T1000 (cell line): ENCODE data around the gene SELENOM.
"Not testable (repeated sequence)": the region's sequence is repeated elsewhere in the genome, so short reads cannot be mapped to it uniquely, and the experiment has no call there.

ENCODE experiments used
- DNase-seq: peaks from one replicate; lab custom pipeline; 2025; ENCODE audit warnings: mixed read lengths; lab: John Stamatoyannopoulos, UW

SELENOM gene

DNA sequence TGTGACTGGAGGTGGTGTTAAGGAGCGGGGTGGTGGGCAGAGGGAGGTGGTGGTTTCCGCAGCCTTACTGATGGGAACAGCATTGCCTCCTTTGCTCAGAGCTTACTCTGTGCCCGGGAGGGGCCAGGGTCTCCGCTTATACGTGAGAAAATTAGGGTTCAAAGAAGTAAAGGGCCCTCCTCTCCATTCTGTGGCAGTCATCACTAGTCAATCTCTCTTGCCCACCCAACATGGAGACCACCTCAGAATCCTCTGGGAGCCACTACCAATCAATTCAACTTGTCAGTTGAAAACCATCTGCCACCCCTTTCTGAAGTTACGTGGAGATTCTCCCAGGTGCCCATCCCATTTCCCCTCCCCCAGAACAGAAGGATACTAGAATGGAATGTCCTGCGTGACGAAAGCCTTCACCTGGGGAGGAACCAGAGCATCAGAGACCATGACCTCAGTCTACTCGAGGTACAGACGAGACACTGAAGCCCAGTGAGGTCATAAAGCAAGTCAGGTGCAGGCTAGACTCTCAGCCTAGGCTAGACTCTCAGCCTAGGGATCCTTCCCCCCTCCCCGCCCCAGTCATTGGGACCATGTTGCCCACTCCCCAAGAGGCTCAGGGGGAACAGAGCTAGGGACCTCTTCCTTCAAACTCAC, 2.0 kb downstream of the SELENOM start:
- no peak for DNase-seq

DNA sequence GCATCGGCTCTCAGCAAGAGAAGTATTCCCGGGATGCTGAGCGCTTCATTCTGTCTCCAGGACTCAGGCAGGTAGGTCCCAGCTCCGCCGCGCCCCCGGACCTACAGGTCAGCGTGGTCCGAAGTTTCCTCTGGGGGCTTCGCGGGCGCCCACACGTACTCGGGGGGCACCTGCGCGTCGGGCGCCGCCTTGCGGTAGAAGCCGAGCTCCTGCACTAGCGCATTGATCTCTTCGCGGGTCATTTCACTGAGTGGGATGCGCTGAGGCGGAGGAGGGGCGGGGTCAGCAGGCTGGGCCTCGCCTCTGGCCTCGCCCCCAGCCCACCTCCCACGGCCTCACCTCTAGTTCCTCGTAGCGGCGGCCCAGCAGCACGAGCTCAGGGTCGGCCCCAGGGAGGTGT, 2.5 kb downstream of the SELENOM start:
- DNase-seq, result no peak

DNA sequence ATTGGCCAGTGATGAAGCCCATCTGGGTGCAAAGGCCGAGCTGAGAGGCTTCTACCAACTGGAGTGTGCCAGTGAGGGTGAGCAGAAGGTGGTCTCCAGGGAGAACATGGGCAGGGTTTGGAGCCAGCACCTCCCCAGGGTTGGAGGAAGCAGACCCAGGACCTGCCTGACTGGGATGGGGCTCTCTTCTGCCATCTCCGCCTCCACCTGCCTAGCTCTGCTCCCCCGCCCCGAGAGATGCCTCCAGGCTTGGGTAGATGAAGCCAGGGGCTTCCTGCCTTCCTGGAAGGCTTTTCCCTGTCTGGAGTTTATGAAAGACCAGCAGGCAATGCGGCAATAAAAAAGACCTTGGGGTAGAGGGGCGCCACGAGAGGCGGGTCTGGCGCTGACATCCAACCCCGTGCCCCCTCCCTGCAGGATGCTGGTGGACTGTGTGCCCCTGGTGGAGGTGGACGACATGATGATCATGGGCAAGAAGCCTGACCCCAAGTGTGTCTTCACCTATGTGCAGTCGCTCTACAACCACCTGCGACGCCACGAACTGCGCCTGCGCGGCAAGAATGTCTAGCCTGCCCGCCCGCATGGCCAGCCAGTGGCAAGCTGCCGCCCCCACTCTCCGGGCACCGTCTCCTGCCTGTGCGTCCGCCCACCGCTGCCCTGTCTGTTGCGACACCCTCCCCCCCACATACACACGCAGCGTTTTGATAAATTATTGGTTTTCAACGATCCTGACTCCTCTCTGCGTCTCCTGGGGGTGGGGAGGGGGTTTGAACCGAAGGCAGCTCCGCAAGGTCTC, 3.3 kb downstream of the SELENOM start:
- DNase-seq, result no peak

DNA sequence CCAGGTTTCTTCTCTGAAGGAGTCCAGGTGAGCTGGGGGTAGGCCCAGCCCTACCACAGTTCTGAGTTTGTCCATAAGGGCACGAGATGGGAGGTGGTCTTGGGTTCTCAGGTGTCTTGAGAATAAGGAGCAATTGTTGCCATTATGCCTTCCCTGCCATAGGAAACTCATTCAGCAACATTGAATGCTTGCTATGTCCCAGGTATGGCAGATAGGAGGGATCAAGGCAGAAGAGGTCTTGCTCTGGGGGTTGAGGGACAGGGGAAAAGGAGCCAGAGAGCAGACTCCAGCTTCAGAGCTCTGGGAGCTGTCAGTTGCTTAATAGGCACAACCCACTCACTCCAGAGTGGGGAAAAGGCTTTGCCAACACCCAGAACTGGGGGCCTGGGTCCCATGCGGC, 4.3 kb downstream of the SELENOM start:
- DNase-seq, result no peak

DNA sequence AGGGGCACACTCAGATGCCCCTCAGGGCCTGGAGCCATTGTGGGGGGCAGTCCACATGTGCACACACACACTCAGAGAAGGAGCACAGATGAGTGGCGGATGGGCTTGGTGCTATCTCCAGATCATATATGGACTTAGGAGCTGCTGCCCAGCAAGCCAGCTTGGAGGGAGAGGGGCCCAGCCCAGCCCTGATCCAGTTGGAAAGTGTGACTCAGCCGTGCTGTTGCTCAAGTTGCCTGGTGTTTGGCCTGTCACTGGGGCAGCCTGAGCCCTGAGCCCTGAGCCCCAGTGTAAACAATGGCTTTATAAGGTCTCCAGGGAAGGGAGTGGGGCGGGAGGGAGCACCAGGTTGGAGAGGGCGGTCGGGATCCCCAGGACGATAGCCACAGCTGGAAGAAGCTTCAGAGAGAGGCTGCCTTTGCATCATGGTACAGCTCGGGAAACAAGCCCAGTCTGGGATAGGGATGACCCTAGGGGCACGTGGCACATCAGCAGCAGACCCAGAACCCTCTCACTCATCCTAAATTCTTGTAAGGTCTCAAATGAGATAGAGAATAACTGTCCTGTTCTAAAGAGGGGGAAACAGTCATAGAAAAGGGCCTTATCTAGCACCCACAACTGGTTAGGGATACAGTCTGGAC, 4.8 kb downstream of the SELENOM start:
- peak; percentile 89 for DNase-seq

DNA sequence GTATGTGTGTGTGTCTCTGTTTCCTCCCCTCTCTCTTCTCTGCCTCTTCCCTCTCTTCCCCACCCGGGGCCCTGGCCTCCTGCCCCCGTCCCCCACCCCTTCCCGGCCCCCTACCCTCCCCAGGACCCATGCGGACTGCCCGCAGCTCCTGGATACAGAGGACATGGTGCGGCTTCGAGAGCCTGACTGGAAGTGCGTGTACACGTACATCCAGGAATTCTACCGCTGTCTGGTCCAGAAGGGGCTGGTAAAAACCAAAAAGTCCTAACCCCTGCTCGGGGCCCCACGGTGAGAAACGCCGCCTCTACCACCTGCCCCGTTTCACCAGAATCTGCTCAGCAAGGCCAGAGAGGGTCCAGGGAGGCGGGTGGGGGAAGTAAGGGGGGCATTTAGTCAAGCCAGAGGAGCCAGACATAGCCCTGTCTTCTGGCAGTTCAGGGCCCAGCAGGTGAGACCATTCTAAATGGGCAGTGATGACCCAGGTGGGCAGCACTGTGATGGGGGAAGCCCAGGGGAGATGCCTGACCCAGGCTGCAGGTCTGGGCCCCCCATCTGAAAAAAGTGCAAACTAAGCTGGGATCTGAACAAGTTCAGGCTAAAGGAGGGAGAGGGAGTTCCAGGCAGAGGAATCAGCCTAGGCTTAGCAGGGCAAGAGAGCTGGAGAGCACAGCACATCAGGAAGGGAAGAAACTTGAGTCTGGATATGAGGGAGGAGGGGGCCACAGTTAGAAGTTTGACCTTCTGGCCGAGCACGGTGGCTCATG, 6.4 kb downstream of the SELENOM start:
- DNase-seq, result no peak

DNA sequence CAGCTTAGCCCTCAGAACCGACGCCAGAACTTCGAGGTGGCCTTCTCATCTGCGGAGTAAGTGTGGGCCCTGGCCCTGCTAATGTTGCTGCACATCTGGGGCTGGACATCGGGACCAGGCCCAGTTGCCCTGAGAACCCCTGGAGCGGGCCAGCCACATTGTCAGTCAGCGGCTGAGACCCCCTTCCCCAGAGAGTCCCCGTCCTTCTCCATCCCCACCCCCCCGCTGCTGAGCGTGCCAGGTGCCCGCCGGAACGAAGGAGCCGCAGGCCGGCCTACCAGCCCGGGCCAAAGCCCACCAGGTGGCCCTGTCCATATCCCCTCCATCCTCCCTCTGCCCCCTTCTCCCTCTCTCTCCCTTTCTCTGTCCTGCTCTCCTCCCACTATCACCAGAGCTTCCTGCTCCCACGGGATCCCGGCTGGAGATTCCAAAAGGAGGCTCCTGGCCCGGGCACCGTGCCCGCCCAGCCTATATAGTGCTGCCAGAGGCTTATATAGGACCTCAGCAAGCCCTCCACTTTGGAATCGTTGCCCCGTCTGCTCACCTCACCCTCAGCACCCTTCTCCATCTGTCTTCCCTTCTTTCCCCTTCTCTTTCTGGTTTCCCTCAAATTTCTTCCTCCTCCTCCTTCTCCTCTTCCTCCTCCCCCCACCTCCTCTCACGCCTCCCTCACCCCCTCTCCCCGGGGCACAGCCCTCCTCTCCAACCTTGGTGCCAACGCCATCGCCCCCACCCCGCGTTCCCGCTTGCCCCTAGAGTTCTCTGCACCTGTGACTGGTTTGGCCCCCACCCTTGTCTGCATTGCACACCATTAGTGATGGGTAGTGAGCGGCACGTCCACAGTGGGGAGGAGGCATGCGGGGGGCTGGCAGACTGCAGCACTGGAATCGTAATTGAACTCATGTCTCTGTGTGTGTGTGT, 7.3 kb downstream of the SELENOM start:
- DNase-seq, result no peak

DNA sequence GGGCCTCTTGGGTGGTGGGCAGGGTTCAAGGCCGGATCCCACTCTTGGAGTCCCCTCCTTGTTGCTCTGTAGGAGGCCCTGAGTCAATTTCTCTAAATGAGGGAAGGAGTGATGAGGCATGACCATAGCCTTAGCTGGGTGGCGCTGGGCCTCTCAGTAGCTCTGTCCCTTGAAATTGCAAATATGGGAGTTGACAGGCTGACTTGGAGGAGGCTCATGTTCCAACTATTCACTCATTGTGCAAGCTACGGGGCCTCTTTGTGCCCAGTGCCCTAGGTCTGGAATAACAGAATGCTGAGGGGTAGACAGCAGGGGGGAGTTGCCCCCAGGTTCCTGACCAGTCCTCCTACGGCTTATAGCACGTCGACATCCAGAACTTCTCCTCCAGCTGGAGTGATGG, 8.0 kb downstream of the SELENOM start:
- DNase-seq, result no peak

DNA sequence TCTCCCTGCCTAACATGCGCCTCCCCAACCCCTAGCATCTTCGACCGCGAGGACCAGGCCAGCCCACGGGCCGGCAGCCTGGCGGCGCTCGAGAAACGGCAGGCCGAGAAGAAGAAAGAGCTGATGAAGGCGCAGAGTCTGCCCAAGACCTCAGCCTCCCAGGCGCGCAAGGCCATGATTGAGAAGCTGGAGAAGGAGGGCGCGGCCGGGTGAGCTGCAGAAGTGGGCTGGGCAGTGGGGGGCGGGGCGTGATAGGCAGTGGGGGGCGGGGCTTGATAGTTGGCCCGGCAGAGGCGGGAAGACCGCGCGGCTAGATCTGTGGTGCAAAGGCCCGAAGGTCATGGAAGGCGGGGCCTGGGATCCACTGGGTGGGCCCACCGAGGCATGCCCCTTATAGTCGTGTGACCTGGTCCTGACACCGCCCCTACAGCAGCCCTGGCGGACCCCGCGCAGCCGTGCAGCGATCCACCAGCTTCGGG, 8.7 kb downstream of the SELENOM start:
- DNase-seq, result no peak

DNA sequence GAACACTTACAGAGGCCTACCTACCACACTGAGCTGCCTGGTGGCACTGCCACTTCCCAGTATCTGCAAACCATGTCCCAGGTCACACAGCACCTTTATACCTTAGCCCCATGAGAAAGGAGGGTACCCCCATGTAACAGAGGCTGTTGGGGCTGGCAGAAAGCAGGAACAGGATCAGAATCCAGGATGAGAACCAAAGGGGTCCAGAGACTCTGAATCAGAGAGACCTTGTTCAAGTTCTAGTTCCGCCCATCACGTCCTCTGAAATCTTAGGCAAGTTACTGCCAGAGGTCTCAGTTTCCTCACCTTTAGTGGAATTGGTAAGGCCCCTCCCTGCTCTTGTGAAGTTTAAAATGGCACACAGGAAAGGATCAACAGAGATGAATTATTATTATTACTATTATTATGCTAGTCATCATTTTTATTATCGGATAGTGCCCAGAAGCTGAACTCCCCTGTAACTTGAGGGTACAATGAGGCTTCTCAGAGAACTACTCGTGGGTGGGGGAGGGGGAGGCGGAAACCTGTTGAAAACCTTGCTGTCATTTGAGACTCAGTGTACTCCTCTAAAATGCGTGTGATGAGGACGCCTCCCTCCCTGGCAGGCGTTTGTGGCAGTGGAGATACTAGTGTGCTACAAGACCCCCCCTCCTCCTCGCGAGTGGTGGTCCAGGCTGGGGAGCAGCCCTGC, 9.3 kb downstream of the SELENOM start:
- no peak for DNase-seq

DNA sequence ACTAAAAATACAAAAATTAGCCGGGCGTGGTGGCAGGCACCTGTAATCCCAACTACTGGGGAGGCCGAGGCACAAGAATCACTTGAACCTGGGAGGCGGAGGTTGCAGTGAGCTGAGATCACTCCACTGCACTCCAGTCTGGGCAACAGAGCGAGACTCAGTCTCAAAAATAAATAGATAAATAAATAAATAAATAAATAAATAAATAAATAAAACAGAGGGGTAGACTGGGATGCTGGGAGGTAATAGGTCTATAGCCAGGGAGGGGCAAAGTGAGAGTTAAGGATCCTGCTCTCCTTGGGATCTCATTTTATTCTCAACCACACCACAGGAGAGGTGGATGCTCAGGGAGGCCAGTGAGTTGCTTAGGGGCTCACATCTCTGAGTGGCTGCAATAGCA, 9.8 kb downstream of the SELENOM start:
- DNase-seq, result not testable (repeated sequence)

DNA sequence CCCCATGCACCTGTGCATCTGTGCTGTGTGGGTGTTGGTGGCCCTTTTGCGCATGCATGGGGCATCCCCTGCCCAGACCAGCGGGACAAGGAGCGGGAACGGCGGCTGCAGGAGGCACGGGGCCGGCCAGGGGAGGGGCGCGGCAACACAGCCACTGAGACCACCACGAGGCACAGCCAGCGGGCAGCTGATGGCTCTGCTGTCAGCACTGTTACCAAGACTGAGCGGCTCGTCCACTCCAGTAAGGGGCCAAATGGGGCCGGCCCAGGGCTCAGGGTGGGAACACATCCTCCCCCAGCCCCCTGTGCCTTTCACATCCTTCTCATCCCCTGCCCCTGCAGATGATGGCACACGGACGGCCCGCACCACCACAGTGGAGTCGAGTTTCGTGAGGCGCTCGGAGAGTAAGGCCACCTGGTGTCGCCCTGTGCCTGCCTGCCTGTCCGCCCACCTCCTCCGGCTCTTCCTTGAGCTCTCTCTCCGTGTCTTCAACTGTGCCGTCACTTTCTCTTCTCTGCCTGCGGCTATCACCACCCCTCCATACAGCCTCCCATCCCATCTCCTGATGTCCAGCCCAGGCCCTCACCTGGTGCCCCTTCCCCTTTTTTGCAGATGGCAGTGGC, 10.6 kb downstream of the SELENOM start:
- DNase-seq, result no peak

DNA sequence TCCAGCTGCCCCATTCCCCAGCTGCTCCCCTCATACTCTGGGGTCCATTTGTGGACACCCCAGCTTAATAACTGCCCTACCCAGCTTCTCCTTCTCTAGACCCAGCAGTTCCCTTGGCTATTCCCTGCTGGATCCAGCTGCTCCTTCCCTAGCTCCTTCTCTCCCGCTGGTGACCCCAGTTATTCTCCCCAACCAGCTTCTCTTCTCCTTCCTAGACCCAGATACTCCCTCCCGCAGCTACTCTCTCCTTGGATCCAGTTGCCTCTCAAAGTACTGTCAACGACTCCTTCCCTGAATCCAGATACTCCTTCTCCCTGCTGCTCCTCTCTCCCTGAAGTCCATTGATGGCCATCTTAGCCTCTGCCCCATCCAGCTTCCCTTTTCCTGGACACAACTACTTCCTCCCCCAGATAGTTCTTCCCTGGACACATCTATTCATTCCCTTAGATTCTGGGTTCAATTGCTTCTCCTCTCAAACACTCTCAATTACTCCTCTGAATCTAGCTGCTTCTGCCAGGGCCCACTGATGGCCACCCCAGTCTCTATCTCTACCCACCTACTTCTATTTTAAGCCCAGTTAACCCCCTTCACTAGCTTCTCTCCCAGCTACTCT, 11.6 kb downstream of the SELENOM start:
- no peak for DNase-seq

DNA sequence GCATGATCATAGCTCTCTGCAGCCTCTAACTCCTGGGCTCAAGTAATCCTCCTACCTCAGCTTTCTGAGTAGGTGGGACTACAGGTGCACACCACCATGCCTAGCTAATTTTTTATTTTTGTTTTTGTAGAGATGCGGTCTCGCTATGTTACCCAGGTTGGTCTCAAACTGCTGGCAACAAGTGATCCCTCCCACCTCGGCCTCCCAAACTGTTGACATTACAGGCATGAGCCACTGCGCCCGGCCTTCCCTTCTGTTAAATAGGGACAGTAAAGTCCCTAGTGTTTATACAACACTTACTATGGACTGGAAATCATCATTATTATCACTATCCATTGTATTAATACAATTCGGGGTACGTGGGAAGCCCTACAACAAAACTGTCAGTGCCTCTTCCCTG, 12.6 kb downstream of the SELENOM start:
- no peak for DNase-seq

DNA sequence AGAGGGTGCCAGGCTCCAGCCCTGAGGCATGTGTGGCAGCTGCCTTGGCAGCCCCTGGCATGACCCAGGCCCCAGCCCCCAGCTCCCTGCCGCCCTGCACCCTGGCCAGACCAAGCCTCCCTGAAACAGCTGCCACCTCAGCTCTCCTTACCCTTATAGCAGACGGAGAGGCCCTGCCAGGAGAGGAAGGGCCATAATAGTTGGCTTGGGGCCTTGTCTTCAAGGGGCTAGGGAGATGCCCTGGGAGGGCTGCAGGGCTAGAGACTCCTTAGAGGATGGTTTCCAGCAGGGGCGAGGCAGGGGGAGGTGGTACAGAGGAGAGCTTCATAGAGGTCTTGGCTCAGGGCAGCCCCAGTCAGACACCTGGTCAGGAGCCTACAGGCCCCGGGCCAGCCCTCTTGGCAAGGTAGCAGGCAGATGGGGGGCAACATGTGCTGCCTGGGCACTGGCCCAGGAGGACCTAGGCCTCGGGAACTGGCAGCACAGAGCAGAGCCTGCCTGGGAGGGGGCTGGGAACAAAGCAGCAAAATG, 13.3 kb downstream of the SELENOM start:
- DNase-seq, result no peak

DNA sequence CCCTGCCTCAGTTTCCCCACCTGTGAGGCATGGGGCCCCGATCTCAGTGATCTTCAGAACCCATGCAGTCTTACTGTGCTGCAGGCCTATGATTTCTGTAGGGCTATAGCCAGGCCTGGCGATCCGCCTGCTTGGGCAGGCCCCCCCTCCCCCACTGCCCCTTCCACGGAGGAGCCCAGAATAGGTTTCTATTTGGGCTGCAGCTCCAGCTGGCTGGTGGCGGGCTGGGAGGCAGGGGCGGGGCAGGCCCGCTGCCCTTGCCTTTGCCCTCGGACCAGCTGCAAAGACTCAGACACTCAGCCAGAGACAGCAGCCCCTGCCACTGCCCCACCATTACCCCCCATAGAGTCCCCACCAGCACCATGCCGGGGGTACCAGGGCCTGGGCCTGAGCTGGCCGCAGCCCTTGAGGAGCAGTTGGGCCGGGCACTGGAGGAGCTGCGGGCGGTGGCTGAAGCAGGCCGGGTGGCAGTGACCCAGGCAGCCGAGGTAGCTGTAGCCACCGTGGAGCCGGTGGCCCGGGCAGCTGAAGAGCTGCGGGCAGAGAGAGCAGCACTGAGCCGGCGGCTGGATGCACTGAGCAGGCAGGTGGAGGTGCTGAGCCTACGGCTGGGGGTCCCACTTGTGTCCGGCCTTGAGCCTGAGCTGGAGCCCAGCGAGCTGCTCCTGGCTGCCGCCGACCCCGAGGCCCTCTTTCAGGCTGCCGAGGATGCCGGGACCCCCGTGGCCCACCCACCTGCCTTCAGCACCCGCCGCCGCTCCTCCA, 14.1 kb downstream of the SELENOM start:
- DNase-seq, result no peak

DNA sequence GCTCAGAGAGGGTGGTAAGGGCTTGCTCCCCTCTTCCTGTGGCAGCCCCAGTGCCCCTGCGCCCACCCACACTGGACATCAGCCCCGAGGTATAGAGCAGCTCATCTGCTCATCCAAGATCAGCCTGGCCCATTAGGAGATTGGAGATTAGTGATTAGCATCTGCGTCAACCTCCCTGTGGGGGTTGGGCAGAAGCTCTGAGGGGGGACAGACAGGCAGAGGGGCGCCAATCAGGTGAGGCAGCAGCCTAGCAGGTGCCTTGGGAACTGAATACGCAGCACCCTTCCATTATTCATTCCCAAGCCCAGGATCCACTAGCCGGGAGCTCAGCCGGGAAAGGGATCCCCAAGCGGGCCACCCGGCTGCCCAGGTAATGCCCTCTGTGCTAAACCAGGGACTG, 15.2 kb downstream of the SELENOM start:
- DNase-seq, result no peak

DNA sequence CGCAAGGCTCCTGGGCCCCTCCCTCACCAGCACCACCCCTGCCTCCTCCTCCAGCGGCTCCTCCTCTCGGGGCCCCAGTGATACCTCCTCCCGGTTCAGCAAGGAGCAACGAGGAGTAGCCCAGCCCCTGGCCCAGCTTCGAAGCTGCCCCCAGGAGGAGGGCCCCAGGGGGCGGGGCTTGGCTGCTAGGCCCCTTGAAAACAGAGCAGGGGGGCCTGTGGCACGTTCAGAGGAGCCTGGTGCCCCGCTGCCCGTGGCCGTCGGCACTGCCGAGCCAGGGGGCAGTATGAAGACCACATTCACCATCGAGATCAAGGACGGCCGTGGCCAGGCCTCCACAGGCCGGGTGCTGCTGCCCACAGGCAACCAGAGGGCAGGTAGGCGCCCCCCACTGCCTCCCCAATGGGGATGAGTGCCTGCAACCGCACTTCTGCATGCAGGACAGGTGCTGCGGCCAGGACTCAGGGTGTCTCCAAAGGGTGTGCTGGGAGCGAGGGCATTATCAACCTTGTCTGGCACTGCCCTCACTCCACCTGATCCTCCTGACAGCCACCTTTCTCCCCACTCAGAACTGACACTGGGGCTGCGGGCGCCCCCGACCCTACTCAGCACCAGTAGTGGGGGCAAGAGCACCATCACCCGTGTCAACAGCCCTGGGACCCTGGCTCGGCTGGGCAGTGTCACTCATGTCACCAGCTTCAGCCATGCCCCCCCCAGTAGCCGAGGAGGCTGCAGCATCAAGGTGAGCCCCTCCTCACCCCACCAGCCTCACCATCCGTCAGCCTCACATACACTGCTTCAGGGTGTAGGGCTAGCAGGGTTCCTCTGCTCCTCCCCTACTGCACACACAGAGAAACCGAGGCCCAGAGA, 16.0 kb downstream of the SELENOM start:
- no peak for DNase-seq
